EH (cell line): ENCODE measurements around the gene COL10A1.
A peak's percentile ranks its signal among the peaks of the same experiment; 100 is the strongest.
"Not testable (repeated sequence)": the region's sequence is repeated elsewhere in the genome, so short reads cannot be mapped to it uniquely, and the experiment has no call there.

ENCODE experiments used
- DNase-seq: peaks from one replicate; pipeline ENCODE4 v3.0.0-alpha.2; 2015; ENCODE audit warnings: low read depth

The COL10A1 gene

DNA sequence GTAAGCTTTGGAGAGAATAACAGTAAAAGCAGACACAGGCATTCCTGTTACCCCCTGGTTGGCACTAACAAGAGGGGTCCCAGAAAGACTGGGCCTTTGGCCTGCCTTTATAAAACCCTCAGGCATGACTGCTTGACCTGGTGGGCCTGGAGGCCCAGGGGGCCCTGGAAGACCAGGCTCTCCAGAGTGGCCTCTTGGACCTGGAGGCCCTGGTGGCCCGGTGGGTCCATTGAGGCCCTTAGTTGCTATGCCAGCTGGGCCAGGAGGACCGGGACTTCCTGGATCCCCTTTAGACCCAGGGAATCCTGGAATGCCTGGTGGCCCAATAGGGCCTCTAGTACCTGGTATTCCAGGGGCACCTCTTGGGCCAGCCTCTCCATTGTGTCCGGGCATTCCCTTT is 5.5 kb downstream of the COL10A1 start:
- no peak for DNase-seq

DNA sequence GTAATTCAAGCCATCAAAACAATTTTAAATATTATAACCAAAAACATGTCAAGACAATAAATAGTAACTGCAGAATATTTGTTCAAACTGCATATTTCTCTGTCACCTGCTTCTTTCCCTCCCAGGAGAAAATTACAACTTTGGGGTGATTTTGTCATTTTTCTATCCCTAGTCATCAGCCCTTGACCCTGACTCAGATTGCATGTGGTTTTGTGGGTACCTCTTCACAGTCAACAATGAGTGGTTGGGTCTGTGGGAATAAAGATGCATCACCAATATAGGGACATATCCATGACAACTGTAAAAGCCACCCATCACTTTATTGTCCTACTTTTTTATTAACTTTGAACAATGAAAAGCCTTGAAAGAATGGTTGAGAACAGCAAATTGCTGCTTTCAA is 7.3 kb downstream of the COL10A1 start:
- peak; percentile 40 for DNase-seq

GRCh38 chr6:116115781-116116180 is 10.2 kb downstream of the COL10A1 start:
- DNase-seq, result peak; percentile 19

DNA sequence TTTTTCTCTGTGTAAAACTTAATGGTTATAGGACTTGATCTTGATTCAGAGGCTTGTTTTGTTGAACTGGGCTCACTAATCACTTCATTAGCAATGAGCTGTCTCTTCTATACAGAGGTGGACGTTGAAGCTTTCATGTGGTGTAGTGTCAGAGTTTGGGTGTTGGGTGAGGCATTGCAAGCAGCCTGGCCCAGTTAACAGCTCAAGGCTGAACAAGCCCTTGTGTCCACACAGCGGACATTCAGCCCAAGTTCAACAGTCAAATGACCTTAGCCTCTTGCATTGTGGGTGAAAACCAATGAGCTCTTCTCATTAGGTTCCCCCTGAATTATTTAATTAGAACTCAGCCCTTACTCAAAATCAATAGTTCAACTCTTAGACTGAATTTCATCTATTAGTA is 12.5 kb downstream of the COL10A1 start:
- no peak for DNase-seq

- peak; percentile 47 for DNase-seq
Observed at GRCh38 chr6:116111552-116112528, 14.1 kb downstream of the COL10A1 start.

GRCh38 chr6:116108836-116109235 is 17.1 kb downstream of the COL10A1 start:
- DNase-seq, result no peak

DNA sequence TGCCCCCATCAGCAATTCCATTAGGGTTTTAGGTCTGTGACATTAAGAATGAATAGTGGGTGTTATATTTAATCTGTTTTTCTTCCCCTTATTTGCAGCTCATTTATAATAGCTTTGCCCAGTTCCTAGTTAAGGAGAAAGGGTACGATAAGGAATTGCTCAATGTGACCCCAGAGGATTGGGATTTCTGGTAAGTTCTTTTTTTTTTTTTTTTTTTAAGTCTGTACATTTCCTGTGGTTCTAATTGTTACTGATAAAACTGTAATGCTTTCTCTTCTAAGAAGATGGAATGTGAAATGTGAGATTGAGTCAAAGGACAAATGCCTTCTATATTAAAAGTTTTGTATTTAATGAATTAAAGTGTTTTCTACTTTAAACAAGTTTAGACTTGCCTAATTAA is 19.8 kb downstream of the COL10A1 start:
- DNase-seq, result peak; percentile 18

DNA sequence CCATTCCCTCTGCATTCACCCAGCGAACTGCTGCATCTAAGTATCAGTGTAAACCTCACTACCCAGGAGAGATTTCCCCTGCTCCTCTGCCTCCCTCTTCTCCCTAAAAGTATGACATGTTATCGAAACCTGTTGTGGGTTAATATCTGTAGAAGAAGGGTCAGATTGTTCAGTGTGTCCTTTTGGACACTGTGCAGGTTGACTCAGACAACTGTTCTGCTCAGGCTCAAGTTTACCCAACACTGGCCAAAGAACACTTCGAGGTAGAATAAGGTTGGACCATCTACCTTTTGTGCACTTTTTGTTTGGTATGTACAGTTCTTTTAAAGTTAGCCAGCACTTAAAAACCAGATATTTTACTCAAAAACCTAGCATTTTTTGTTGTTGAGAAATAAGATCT is 20.7 kb downstream of the COL10A1 start:
- DNase-seq, result no peak

DNA sequence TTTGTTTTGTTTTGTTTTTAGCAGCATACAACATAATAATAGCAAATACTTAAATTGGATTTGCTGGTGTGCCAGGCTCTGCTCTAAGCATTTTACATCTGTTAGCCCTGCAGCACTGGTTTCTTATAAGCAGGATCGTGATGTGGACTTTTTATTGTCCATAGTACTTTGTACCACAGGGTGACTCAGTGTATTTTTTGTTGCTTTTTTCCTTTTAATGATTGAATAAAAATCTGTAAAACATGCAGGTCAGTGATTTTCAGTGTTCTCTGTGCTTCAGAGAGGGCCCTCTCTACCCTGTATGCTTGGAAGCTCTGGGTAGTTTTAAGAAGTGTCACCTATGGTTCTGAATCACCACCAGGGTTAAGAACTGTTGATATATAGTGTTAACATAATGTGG is 21.3 kb downstream of the COL10A1 start:
- no peak for DNase-seq

GRCh38 chr6:116102873-116103272 is 23.1 kb downstream of the COL10A1 start:
- no peak for DNase-seq

DNA sequence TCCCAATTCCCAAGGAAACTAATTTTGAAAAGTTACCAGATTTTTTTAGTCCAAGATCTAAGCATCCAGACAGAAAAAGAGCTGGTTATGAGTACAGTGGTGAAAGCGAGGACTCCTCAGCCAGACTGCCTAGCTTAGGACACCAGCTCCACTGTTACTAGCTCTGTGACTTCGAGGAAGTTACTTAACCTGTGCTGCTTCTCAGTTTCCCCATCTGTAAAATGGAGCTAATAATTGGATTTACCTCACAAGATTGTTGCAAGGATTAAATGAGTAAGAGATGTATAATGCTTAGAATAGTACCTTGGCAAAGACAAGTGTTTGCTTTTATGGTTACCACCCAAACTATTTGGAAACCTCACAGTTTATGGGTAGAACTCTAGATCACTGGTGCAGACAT is 24.1 kb downstream of the COL10A1 start:
- no peak for DNase-seq

GRCh38 chr6:116101302-116101718 is 24.6 kb downstream of the COL10A1 start:
- DNase-seq, result no peak

DNA sequence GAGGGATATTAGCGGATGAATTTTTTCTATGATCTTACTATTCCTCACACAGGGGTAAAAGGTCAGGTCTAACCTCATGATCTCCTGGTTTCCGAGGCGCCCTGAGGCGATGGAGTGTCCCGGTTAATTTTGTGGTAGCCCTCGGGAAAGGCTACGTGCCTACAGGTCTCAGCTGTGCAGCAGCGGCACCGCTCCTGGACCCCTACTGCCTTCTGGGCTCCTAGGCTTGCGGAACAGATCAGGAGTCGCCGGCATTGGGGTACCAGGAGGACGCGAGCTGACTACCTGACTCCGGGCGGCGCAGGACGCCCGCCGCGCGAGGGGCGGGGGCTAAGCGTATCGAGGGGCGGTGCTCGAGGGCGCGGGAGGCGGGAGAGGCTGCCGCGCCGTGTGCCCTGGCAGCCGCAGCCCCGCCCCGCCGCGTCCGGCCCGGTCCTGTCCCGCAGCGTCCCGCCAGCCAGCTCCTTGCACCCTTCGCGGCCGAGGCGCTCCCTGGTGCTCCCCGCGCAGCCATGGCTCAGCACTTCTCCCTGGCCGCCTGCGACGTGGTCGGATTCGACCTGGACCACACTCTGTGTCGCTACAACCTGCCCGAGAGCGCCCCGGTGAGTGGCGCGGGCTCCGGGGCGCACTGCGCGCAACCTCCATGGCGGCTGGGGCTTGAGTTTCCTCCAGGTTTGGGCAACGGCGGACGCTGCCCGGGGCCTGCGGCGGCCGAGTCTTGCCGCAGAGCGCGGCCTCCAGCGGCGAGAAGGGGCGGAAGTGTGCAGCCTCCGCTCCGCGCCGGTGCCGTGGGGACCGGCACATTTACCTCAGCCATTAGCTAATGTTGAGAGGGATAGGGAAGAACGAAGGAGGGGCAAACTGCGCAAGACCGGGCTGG is 25.3 kb downstream of the COL10A1 start, which contains the start of gene NT5DC1:
TSS of gene NT5DC1 (plus strand) at position 435 of the 883 bp plus-strand sequence. CDS start at position 513, 78 bp downstream.
- DNase-seq, result peak; percentile 77

- no peak for DNase-seq
Observed at GRCh38 chr6:116099036-116099435, 26.9 kb downstream of the COL10A1 start.

- DNase-seq, result peak; percentile 16
Observed at GRCh38 chr6:116096979-116097816, 28.7 kb downstream of the COL10A1 start.

- DNase-seq, result not testable (repeated sequence)
Observed at GRCh38 chr6:116096048-116096759, 29.7 kb downstream of the COL10A1 start.

DNA sequence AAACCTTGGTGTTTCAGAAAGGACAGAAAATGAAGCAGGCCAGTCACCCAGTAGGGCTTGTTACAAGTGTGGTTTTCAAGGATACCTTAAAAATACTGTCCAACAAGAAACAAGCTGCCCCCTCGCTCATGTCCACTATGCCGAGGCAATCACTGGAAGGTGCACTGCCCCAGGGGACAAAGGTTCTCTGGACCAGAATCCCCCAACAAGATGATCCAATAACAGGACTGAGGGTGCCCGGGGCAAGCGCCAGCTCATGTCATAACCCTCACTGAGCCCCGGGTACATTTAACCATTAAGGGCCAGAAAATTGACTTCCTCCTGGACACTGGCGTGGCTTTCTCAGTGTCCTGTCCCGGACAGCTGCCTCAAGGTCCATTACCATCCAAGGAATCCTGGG is 31.9 kb downstream of the COL10A1 start:
- DNase-seq, result no peak

DNA sequence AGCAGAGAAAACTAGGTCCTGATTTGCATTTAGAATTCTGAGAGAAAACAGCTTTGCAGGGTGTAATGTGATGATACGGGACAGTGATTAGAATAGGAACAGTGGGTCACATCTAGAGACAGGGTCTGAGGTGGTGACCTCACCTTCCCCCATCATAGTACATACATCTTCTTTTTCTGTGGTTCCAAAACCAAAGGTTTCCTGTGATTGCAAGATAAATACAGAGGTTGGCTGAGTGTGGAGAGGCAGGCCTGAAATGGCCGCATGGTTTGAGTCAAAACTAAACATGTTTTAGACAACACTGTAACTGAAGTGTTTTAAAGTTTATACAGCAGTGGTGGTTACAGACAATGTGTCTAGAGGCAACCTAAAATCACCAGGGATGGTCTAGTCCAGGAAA is 35.7 kb downstream of the COL10A1 start:
- DNase-seq, result no peak

DNA sequence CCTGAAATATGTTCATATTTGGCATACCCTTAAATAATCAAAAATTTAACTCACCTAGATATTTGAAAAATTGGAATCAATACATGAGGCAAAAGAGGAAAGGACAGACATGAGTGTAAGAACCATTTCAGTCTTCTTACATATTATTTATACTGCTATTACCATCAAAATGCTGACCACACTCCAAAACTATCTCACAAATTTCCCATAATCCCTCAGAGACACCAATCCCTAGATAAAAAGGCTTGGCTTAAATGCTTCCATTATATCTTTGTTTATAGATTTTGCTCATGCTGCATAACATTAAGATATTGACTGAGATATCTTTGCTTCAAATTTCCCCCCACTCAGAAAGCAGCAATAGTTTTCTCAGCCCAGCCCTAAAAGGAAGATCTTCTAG is 37.0 kb downstream of the COL10A1 start:
- peak; percentile 43 for DNase-seq

GRCh38 chr6:116087437-116088027 is 38.4 kb downstream of the COL10A1 start:
- DNase-seq, result peak; percentile 90

DNA sequence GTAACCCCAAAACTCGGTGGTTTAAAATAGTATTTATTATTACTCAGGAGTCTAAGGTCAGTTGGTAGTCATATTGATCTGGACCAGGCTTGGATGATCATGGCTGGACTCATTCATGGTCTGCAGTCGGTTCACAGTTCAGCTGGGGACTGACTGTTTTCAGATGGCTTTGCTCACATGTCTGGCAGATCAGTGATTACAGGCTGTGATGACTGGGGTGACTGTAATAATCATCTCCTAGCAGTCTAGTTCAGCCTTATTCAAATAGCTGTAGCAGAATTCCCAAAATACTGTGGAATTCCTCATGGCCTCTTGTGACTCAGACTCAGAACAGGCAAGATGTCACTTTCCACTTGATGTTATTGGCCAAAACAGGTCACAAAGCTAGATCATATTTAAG is 41.6 kb downstream of the COL10A1 start:
- peak; percentile 50 for DNase-seq
